ENCODE data around the gene SLC35E1. TPM values are rescaled to one million over a fixed set of nuclear protein-coding genes. Genes with fewer than 3 reads are reported as not detected.

SLC35E1 gene
- total RNA-seq, 1 donor from 2014 or later = 63.4 TPM

- intact Hi-C loops (cut with micrococcal nuclease) = loop anchor here (1.0 to 10.0 kb wide), 9 partner anchors 10 to 510 kb away; partner anchors contain the start of genes C19orf44, CALR3, CHERP and MED26
These were observed 12.3 kb upstream of the SLC35E1 start for GRCh38 chr19:16584248-16585093.

GRCh38 chr19:16582486-16583261 lies 10.5 kb upstream of the SLC35E1 start:
- intact Hi-C loops (cut with micrococcal nuclease) = loop anchor here (10.0 kb wide), 2 partner anchors 312 to 508 kb away; partner anchors contain the start of gene TPM4

DNA sequence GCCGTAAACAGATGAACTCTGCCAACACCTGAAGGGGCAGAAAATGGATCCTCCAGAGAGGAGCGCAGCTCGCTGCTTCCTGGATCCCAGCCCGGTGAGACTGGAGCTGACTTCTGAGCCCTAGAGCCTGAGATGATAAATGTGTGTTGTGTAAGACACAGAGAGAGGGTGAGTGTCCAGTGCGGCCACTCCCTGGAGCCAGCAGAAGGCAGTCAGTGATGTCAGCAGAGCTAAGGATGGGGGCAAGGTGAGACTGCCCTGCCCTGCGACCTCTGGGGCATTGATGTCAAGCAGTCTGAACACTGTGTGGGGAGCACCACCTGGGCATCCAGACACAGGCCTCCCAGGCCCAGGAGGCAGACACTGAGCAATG lies 9.7 kb upstream of the SLC35E1 start:
- intact Hi-C loops (cut with micrococcal nuclease) = loop anchor here (10.0 kb wide), 2 partner anchors 313 to 507 kb away; partner anchors contain the start of gene TPM4

GRCh38 chr19:16581145-16581970 lies 9.1 kb upstream of the SLC35E1 start:
- intact Hi-C loops (cut with micrococcal nuclease) = loop anchor here (10.0 kb wide), 2 partner anchors 313 to 507 kb away; partner anchors contain the start of gene TPM4

- intact Hi-C loops (cut with micrococcal nuclease) = no loop called here
These were observed 7.2 kb upstream of the SLC35E1 start for GRCh38 chr19:16579381-16579780.

GRCh38 chr19:16577531-16577985 lies 5.3 kb upstream of the SLC35E1 start:
- intact Hi-C loops (cut with micrococcal nuclease) = no loop called here

DNA sequence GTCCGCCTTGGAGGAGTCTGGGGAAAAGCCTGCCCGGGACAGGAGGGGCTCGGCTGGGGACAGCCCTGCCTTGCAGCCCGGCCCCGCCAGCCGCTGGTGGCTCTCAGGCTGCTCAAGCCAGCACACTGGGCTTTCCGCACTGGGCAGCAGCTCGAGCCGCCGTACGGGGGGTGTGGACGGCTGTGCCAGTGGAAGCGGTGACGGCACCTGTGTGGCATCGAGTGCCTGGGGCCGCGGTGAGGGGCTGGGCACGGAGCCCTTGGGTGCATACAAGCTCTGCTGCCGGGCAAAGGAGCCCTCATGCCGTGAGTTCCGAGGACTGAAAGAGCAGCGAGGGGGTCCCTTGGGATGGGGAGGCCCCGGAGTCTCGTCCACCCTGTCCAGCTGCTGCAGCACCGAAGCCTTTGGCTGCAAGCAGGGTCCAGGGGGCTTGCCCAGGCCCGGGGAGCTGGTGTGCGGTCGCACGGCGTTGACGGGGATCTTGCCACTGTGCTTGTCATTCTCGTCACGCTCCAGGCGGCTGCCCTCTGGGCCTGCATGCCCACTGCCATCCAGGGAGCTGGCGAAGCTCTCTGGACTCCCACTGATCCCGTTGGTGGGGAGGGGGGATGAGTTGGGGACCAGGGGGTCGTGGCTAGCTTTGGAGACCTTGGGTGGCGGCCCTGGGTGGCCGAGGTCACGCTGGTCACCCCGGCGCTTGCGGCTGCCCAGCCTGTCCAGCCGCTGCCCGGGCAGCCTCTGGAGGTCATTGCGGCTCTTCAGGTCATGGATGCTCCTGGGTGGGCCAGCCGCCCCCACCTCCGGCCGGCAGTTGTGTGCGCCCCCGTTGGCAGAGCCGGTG lies 4.7 kb upstream of the SLC35E1 start:
- intact Hi-C loops (cut with micrococcal nuclease) = no loop called here

GRCh38 chr19:16575861-16576689 lies 3.9 kb upstream of the SLC35E1 start:
- intact Hi-C loops (cut with micrococcal nuclease) = no loop called here

DNA sequence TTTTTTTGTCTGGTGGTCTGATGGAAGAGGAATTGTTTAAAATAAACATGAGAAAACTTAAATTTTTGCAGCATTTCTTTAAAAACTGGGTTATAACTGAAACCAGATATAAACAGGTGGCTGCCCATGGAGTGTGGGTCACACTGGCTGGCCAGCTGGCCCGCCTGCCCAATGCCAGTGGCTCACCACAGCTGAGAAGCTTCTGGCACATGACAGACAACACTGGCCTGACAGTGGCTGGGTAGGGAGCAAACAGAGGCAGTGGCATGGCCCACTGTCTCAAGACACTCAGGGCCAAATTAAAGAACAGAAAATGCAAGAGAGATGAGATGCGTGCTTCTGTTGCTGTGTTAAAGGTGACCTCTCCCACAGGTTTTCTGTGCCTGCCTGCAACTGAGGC lies 3.1 kb upstream of the SLC35E1 start:
- intact Hi-C loops (cut with micrococcal nuclease) = no loop called here

DNA sequence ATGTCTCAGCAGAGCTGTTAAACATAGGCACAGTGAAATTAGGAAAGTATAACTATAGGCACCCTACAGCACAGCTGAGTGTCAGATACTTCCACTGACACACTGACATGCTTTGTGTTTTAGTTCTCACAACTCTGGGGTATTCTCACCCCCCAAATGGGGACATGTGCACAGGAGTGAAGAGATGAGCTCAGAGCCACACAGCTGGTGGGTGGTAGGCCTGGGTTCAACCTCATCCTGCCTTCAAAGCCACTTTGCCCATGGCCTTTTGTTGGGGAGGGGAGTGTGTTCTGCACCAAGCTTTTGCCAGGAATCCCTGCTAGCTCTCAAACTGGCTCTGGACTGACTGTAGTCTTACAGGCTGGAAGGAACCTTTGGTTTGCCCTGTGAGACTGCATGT lies 1.7 kb upstream of the SLC35E1 start:
- intact Hi-C loops (cut with micrococcal nuclease) = loop anchor here (5.0 kb wide), 1 partner anchor 47 kb away; no protein-coding TSS in a partner anchor

- intact Hi-C loops (cut with micrococcal nuclease) = loop anchor here (5.0 kb wide), 1 partner anchor 46 kb away; no protein-coding TSS in a partner anchor
These were observed 1.1 kb upstream of the SLC35E1 start for GRCh38 chr19:16573296-16573695.

DNA sequence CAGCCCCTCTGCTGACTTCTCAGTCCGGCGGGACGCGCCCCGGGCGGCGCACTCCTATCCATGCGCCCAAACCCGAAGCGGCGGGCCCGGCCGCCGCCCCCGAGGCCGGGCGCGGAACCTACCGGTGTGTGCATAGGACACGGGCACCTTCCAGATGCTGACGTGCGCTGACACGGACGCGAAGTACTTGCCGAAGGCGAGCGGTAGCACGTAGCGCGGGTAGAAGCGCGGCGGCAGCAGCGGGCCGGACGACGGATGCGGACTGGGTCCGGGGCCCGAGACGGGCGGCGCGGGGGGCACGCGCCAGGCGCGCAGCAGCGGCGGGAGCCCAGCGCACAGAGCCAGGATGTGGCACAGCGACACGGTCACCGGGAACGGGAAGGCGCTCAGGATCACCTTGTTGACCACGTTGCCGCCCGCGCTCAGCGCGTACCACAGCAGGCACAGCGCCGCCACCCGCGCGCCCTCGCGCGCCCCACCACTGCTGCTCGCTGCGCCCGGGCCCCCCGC lies 338 bp downstream of the SLC35E1 start:
- intact Hi-C loops (cut with micrococcal nuclease) = loop anchor here (1.0 to 5.0 kb wide), 8 partner anchors 12 to 695 kb away; partner anchors contain the start of genes BABAM1, C19orf44, CALR3 and CHERP

DNA sequence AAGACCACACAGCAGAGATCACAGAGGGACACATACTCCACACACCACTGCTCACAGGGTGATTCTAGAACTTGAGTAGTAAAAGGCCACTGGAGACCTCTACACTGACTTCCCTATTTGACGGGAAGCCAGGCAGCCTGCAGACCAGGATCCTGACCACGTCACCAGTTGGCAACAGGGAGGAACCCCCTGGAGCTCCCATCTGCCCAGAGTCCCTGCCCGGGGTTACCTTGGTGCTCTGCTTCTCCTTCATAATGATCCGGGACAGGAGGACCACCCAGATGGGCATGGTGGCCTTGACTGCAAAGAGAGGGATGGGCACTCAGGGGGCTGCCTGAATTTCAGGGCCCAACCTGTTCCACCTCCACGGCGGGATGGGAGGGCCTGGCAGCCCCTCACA lies 932 bp downstream of the SLC35E1 start:
- intact Hi-C loops (cut with micrococcal nuclease) = loop anchor here (5.0 kb wide), 1 partner anchor 44 kb away; no protein-coding TSS in a partner anchor

- intact Hi-C loops (cut with micrococcal nuclease) = loop anchor here (5.0 kb wide), 1 partner anchor 42 kb away; no protein-coding TSS in a partner anchor
These were observed 2.5 kb downstream of the SLC35E1 start for GRCh38 chr19:16569609-16570320.

- intact Hi-C loops (cut with micrococcal nuclease) = loop anchor here (1.0 kb wide), 6 partner anchors 18 to 94 kb away; partner anchors contain the start of genes CHERP and SMIM7
These were observed 5.5 kb downstream of the SLC35E1 start for GRCh38 chr19:16566702-16567101.

GRCh38 chr19:16566161-16566560 lies 6.1 kb downstream of the SLC35E1 start:
- intact Hi-C loops (cut with micrococcal nuclease) = loop anchor here (1.0 kb wide), 6 partner anchors 18 to 94 kb away; partner anchors contain the start of genes CHERP and SMIM7

GRCh38 chr19:16564842-16565241 lies 7.4 kb downstream of the SLC35E1 start:
- intact Hi-C loops (cut with micrococcal nuclease) = no loop called here

DNA sequence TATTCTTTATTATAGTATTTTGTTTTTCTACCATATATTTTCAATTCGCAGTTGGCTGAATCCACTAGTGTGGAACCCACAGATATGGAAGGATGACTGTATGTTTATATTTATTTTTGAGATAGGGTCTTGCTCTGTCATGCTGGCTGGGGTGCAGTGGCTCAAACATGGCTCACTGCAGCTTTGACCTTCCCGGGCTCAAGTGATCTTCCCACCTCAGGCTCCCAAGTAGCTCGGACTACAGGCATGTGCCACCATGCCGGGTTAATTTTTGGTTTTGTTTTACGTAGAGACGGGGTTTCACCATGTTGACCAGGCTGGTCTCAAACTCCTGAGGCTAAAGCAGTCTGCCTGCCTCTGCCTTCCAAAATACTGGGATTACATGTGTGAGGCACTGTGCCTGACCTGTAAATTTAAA lies 9.6 kb downstream of the SLC35E1 start:
- intact Hi-C loops (cut with micrococcal nuclease) = no loop called here

Measured in T-helper 1 cell treated with Interleukin-12 subunit alpha and Interleukin-12 subunit beta and Interleukin-4 antibody, amounts not matched to agents 30 ng/mL and 1 ng/mL, for 36 hours (primary cell).